PC-3 (cell line): ENCODE results near the gene PRSS27. TPM values are rescaled to one million over a fixed set of nuclear protein-coding genes. Genes with fewer than 3 reads are reported as not detected.

Source experiments
- ATAC-seq: fragments of 200-7000 bp; cut with Tn5 transposase; 2 replicates; pipeline ENCODE4 v1.9.1; 2020; ENCODE audit warnings: mild to moderate bottlenecking, moderate library complexity
- BruUV-seq: library from RNA; stranded (reverse); fragments of 400-500 nt; replicated peaks from 2 replicates; lab custom pipeline; 2021; lab: Mats Ljungman, UMichigan
- CTCF ChIA-PET: fragments of 300-600 bp; sonication (Branson Sonifier 250); formaldehyde crosslinking; loops from one replicate; lab custom pipeline; 2022; ENCODE audit warnings: antibody characterized with exemption; lab: Charles Lee
- POLR2A ChIA-PET: fragments of 300-600 bp; sonication (Branson Sonifier 250); formaldehyde crosslinking; loops from one replicate; lab custom pipeline; 2022; ENCODE audit warnings: antibody characterized with exemption; ENCODE audit not compliant: unreplicated experiment; lab: Charles Lee
- DNase-seq: peaks from one replicate; pipeline ENCODE4 v3.0.0-alpha.2; 2015
- H2AFZ ChIP-seq: fragments of 300-600 bp; sonication (generic); 2 replicates; pipeline ENCODE4 v1.6.0; 2016; ENCODE audit warnings: antibody characterized with exemption, low read length
- H3F3A ChIP-seq: fragments of 300-600 bp; sonication (generic); one replicate; pipeline ENCODE4 v1.6.0; 2017; ENCODE audit warnings: antibody characterized with exemption, low read length, control low read depth, mild to moderate bottlenecking; ENCODE audit not compliant: unreplicated experiment
- H3K27ac ChIP-seq: fragments of 300-600 bp; sonication (generic); 2 replicates; pipeline ENCODE4 v1.5.1; 2016; ENCODE audit warnings: mild to moderate bottlenecking, low read length
- H3K27me3 ChIP-seq: fragments of 300-600 bp; sonication (generic); 2 replicates; pipeline ENCODE4 v1.6.1; 2016; ENCODE audit warnings: low read length, mixed read lengths
- H3K36me3 ChIP-seq: fragments of 300-600 bp; sonication (generic); 2 replicates; pipeline ENCODE4 v1.6.1; 2016; ENCODE audit warnings: low read depth, mixed run types, low read length, mixed read lengths
- H3K4me1 ChIP-seq: fragments of 300-600 bp; sonication (generic); 2 replicates; pipeline ENCODE4 v1.5.1; 2016; ENCODE audit warnings: low read length; ENCODE audit not compliant: insufficient read depth
- H3K4me2 ChIP-seq: fragments of 300-600 bp; sonication (generic); 2 replicates; pipeline ENCODE4 v1.6.0; 2016; ENCODE audit warnings: low read length
- H3K4me3 ChIP-seq: fragments of 300-600 bp; sonication (generic); 2 replicates; pipeline ENCODE4 v1.5.1; 2016; ENCODE audit warnings: mild to moderate bottlenecking, low read length, mixed read lengths
- H3K79me2 ChIP-seq: fragments of 300-600 bp; sonication (generic); 2 replicates; pipeline ENCODE4 v1.6.1; 2017; ENCODE audit warnings: low read length, mixed read lengths
- H3K9ac ChIP-seq: fragments of 300-600 bp; sonication (generic); 2 replicates; pipeline ENCODE4 v1.6.0; 2016; ENCODE audit warnings: mild to moderate bottlenecking, low read length
- H3K9me2 ChIP-seq: fragments of 300-600 bp; sonication (generic); replicated peaks from 2 replicates; pipeline ENCODE4 v1.6.1; 2016; ENCODE audit warnings: mixed run types, low read length, mixed read lengths
- H3K9me3 ChIP-seq: fragments of 300-600 bp; sonication (generic); 2 replicates; pipeline ENCODE4 v1.6.1; 2016; ENCODE audit warnings: low read length, mixed read lengths
- H4K20me1 ChIP-seq: fragments of 300-600 bp; sonication (generic); 2 replicates; pipeline ENCODE4 v1.6.1; 2016; ENCODE audit warnings: low read length, mixed read lengths
- CTCF ChIP-seq: fragments of 300-600 bp; sonication (generic); conservative IDR thresholded peaks from 2 replicates; pipeline ENCODE4 v1.5.1; 2017; ENCODE audit warnings: antibody characterized with exemption, low read depth, mild to moderate bottlenecking, low read length
- EZH2 ChIP-seq: fragments of 300-600 bp; sonication (generic); IDR thresholded peaks from one replicate; pipeline ENCODE4 v1.6.1; 2017; ENCODE audit warnings: antibody characterized with exemption, mild to moderate bottlenecking, low read length; ENCODE audit not compliant: unreplicated experiment
- EZH2phosphoT487 ChIP-seq: fragments of 300-600 bp; sonication (generic); IDR thresholded peaks from 2 replicates; pipeline ENCODE4 v1.6.1; 2018; ENCODE audit warnings: mild to moderate bottlenecking, antibody characterized with exemption, low read length, borderline replicate concordance
- intact Hi-C: fragments of 100-400 bp; cut with micrococcal nuclease; formaldehyde crosslinking; loops from 2 replicates; pipeline ENCODE4 v1.9.0; 2023
- total RNA-seq: library from RNA; depleted of rRNA; stranded (reverse); fragments of >200 nt; gene quantifications from 2 replicates; pipeline ENCODE4 v1.2.3, GENCODE V29; 2014

PRSS27 gene
- total RNA-seq, 1 experiment from 2014 or later = 1.2 TPM

GRCh38 chr16:2745116-2745890, 25.3 kb upstream of the PRSS27 start:
- DNase-seq = no peak
- Histone ChIP-seq H3K9ac (no peak overlapping the region), H3K4me2 (no peak overlapping the region), H3K79me2 (no peaks in the 10 kb centered on the region), H3K27me3 (no peaks in the 10 kb centered on the region), H3K4me3 (no peak overlapping the region), H3K9me2 (no peaks in the 10 kb centered on the region), H3K36me3 (no peaks in the 10 kb centered on the region), H3K9me3 (no peaks in the 10 kb centered on the region), H4K20me1 (no peaks in the 10 kb centered on the region), H3F3A (no peaks in the 10 kb centered on the region), H3K4me1 (no peaks in the 10 kb centered on the region), H2AFZ (no peak overlapping the region), H3K27ac (no peak overlapping the region)
- ChIA-PET CTCF (no interaction called here), POLR2A (no interaction called here)
- TF ChIP-seq EZH2phosphoT487 (no peak), EZH2 (no peak), CTCF (no peak)
- intact Hi-C loops = no loop called here
- no TSS peak for BruUV-seq
- ATAC-seq = no peak

- Histone ChIP-seq H3K27me3 (no peaks in the 10 kb centered on the region), H2AFZ (no peak overlapping the region), H3F3A (no peaks in the 10 kb centered on the region), H4K20me1 (no peaks in the 10 kb centered on the region), H3K9me3 (no peaks in the 10 kb centered on the region), H3K4me1 (no peaks in the 10 kb centered on the region), H3K9ac (no peak overlapping the region), H3K9me2 (no peaks in the 10 kb centered on the region), H3K27ac (no peak overlapping the region), H3K36me3 (no peaks in the 10 kb centered on the region), H3K4me3 (no peak overlapping the region), H3K4me2 (no peak overlapping the region), H3K79me2 (no peaks in the 10 kb centered on the region)
- POLR2A ChIA-PET = no interaction called here
- no TSS peak for BruUV-seq
- no peak for ATAC-seq
- intact Hi-C loops = no loop called here
- TF ChIP-seq EZH2 = no peak
- TF ChIP-seq EZH2phosphoT487 = no peak
- no peak for TF ChIP-seq CTCF
- CTCF ChIA-PET = no interaction called here
- DNase-seq = no peak
Observed at GRCh38 chr16:2744711-2745110, 24.7 kb upstream of the PRSS27 start.
